Naive thymus-derived CD4-positive, alpha-beta T cell (primary cell): ENCODE measurements around the gene DCUN1D4. TPM values are rescaled to one million over a fixed set of nuclear protein-coding genes. Genes with fewer than 3 reads are reported as not detected.

Experiments
- ATAC-seq: fragments of 150-1000 bp; cut with Tn5 transposase; 2 replicates; pipeline ENCODE4 v1.10.0; 2021; ENCODE audit warnings: mild to moderate bottlenecking, moderate library complexity
- CTCF ChIA-PET: fragments of 350-600 bp; sonication (Branson Sonifier 250); formaldehyde crosslinking; loops from one replicate; lab custom pipeline; 2021; ENCODE audit warnings: antibody characterized with exemption; lab: Charles Lee
- POLR2A ChIA-PET: fragments of 350-600 bp; sonication (Branson Sonifier 250); formaldehyde crosslinking; loops from one replicate; lab custom pipeline; 2021; ENCODE audit warnings: antibody characterized with exemption, inconsistent platforms; lab: Charles Lee
- DNase-seq, 9 donors: peaks; one replicate each; pipeline versions ENCODE4 v3.0.0 to v3.0.0-alpha.2; 2020 to 2022; ENCODE audit warnings: mixed read lengths in 1 of 9
- H3K27ac ChIP-seq: one replicate; pipeline ENCODE4 v1.7.0; 2013; ENCODE audit warnings: mild to moderate bottlenecking, low read depth, low read length, moderate library complexity
- H3K27me3 ChIP-seq, 2 donors: one replicate each; pipeline ENCODE4 v1.7.0; 2013; ENCODE audit warnings: low read length in 2 of 2, mild to moderate bottlenecking in 2 of 2, moderate library complexity in 2 of 2; ENCODE audit not compliant: control insufficient read depth in 2 of 2, insufficient read depth in 2 of 2
- H3K36me3 ChIP-seq, 3 experiments: 1 replicate in 2 of 3; 2 replicates in 1 of 3; pipeline ENCODE4 v1.7.0; 2013; ENCODE audit warnings: low read length in 3 of 3, mild to moderate bottlenecking in 3 of 3, moderate library complexity in 1 of 3; ENCODE audit not compliant: insufficient read depth in 3 of 3, control insufficient read depth in 2 of 3
- H3K4me1 ChIP-seq, 2 donors: one replicate each; pipeline ENCODE4 v1.7.0; 2013; ENCODE audit warnings: low read length in 2 of 2, mild to moderate bottlenecking in 2 of 2, moderate library complexity in 1 of 2; ENCODE audit not compliant: control insufficient read depth in 2 of 2, insufficient read depth in 2 of 2
- H3K4me3 ChIP-seq: 2 replicates; pipeline ENCODE4 v1.7.0; 2013; ENCODE audit warnings: mild to moderate bottlenecking, low read length
- H3K9me3 ChIP-seq, 3 experiments: 1 replicate in 2 of 3; 2 replicates in 1 of 3; pipeline ENCODE4 v1.7.0; 2013; ENCODE audit warnings: low read length in 3 of 3; ENCODE audit not compliant: control insufficient read depth in 2 of 3
- H3K27ac Mint-ChIP-seq, 9 donors: one replicate each; pipeline ENCODE4 v1.8.0; 2020 to 2022; ENCODE audit warnings: mixed read lengths in 9 of 9, mild to moderate bottlenecking in 8 of 9, moderate library complexity in 5 of 9, inconsistent platforms in 2 of 9
- H3K27me3 Mint-ChIP-seq, 5 donors: one replicate each; pipeline ENCODE4 v1.8.0; 2021 to 2022; ENCODE audit warnings: mixed read lengths in 5 of 5, mild to moderate bottlenecking in 1 of 5
- H3K36me3 Mint-ChIP-seq, 5 donors: one replicate each; pipeline ENCODE4 v1.8.0; 2020 to 2022; ENCODE audit warnings: mixed read lengths in 5 of 5, mild to moderate bottlenecking in 3 of 5, inconsistent platforms in 1 of 5
- H3K4me1 Mint-ChIP-seq, 7 donors: one replicate each; pipeline ENCODE4 v1.8.0; 2020 to 2022; ENCODE audit warnings: mixed read lengths in 7 of 7, mild to moderate bottlenecking in 3 of 7, inconsistent platforms in 1 of 7
- H3K4me3 Mint-ChIP-seq, 10 donors: one replicate each; pipeline ENCODE4 v1.8.0; 2020 to 2022; ENCODE audit warnings: mild to moderate bottlenecking in 10 of 10, mixed read lengths in 10 of 10, moderate library complexity in 6 of 10, inconsistent platforms in 2 of 10
- H3K9me3 Mint-ChIP-seq, 11 donors: one replicate each; pipeline ENCODE4 v1.8.0; 2020 to 2022; ENCODE audit warnings: mixed read lengths in 11 of 11, mild to moderate bottlenecking in 4 of 11, inconsistent platforms in 1 of 11, moderate library complexity in 1 of 11
- intact Hi-C, 2 donors: fragments of 100-400 bp; cut with micrococcal nuclease; formaldehyde crosslinking; loops; one replicate each; pipeline ENCODE4 v1.15.1; 2023
- polyA plus RNA-seq, 2 donors: library from polyadenylated mRNA; unstranded; fragments of 300-500 nt; fragmentation: Illumina TruSeq; gene quantifications; one replicate each; pipeline ENCODE4 v1.2.3, GENCODE V29; 2021
- total RNA-seq, 6 experiments: library from RNA in 5 of 6; stranded (reverse) in 5 of 6; gene quantifications; 1 replicate in 5 of 6; 2 replicates in 1 of 6; pipeline ENCODE4 v1.2.3 and lab custom pipeline; 2021 to 2026

DCUN1D4 gene
- total and polyA plus RNA-seq, 7 experiments from 2014 or later, result 15.4 to 60.7 (median 31.4) TPM

DNA sequence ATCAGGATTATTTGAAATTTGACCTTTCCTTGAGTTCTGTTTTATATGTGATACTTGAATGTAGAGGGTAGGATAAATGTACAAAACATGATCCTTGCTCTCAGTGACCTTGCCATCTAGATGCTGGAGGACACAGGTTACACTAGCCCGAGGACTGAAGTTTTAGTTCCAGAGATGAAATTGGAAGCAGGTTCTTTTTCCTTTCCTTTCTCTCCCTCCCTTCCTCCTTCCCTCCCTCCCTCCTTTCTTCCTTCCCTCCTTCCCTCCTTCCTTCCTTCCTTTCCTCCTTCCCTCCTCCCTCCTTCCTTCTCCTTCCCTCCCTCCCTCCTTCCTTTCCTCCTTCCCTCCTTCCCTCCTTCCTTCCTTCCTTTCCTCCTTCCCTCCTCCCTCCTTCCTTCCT is 122.9 kb downstream of the DCUN1D4 start:
- H3K4me1 ChIP-seq, result no peaks in the 10 kb centered on the region
- no peak overlapping the region for H3K4me3 Mint-ChIP-seq
- intact Hi-C loops, result no loop called here
- no peak overlapping the region for H3K27ac Mint-ChIP-seq
- H3K27me3 Mint-ChIP-seq, result peaks cover 0 to 19% (median 13%) of the 10 kb centered on the region in 5 donors
- H3K36me3 Mint-ChIP-seq, result peaks cover 0 to 6% (median 0%) of the 10 kb centered on the region in 5 donors
- H3K9me3 Mint-ChIP-seq, result peaks cover 0 to 23% (median 6%) of the 10 kb centered on the region in 11 donors
- H3K27ac ChIP-seq, result no peak overlapping the region
- H3K4me1 Mint-ChIP-seq, result peaks cover 0 to 2% (median 0%) of the 10 kb centered on the region in 7 donors
- H3K27me3 ChIP-seq, result no peaks in the 10 kb centered on the region
- POLR2A ChIA-PET, result no interaction called here
- H3K9me3 ChIP-seq, result no peaks in the 10 kb centered on the region
- no peaks in the 10 kb centered on the region for H3K36me3 ChIP-seq
- H3K4me3 ChIP-seq, result no peak overlapping the region
- CTCF ChIA-PET, result no interaction called here
- no peak for ATAC-seq
- DNase-seq, result no peak

Other genes with a start within 250 kb of the DCUN1D4 start
- gene LRRC66, start 177.2 kb downstream of the DCUN1D4 start, total RNA-seq, result under 1 TPM; 0.11 to 0.27 (median 0.17) TPM
- gene LRRC66, start 177.2 kb downstream of the DCUN1D4 start, polyA plus RNA-seq, result under 1 TPM in 1 of 2 donors, not detected in 1; 0.23 TPM
- 10 to 100 TPM in 1 of 5 experiments, 1 to 10 TPM in 4; 3.6 to 11.6 (median 4.5) TPM for gene SGCB, start 195.1 kb downstream of the DCUN1D4 start, total RNA-seq
- gene SGCB, start 195.1 kb downstream of the DCUN1D4 start, polyA plus RNA-seq, result 1 to 10 TPM; 4.1 to 4.6 TPM
- gene SPATA18, start 208.2 kb downstream of the DCUN1D4 start, total RNA-seq, result under 1 TPM in 1 of 5 experiments, not detected in 4; 0.34 TPM
- gene SPATA18, start 208.2 kb downstream of the DCUN1D4 start, polyA plus RNA-seq, result not detected